ENCODE measurements around the gene AKR7A3.
"Not testable (repeated sequence)": the region's sequence is repeated elsewhere in the genome, so short reads cannot be mapped to it uniquely, and the experiment has no call there.

AKR7A3 gene

GRCh38 chr1:19288324-19289241 lies at the start of gene AKR7A3:
AKR7A3 (minus strand) TSS chr1:19288770; CDS start chr1:19288709, 61 bp downstream.
- DNase-seq, result not testable (repeated sequence)

GRCh38 chr1:19338323-19338762 lies 49.8 kb upstream of the AKR7A3 start:
- DNase-seq, result no peak

GRCh38 chr1:19337289-19337688 lies 48.7 kb upstream of the AKR7A3 start:
- no peak for DNase-seq

- DNase-seq, result no peak
These were observed 48.0 kb upstream of the AKR7A3 start for GRCh38 chr1:19336543-19336942.

- no peak for DNase-seq
These were observed 45.2 kb upstream of the AKR7A3 start for GRCh38 chr1:19333587-19334354.

GRCh38 chr1:19332832-19333231 lies 44.3 kb upstream of the AKR7A3 start:
- no peak for DNase-seq

- DNase-seq, result no peak
These were observed 42.8 kb upstream of the AKR7A3 start for GRCh38 chr1:19331262-19331878.

GRCh38 chr1:19330449-19331135 lies 42.0 kb upstream of the AKR7A3 start:
- DNase-seq, result no peak

- no peak for DNase-seq
These were observed 41.0 kb upstream of the AKR7A3 start for GRCh38 chr1:19329611-19330010.

GRCh38 chr1:19329188-19329587 lies 40.6 kb upstream of the AKR7A3 start:
- DNase-seq, result no peak

- DNase-seq, result no peak
These were observed 39.9 kb upstream of the AKR7A3 start for GRCh38 chr1:19328486-19328885.

- DNase-seq, result no peak
These were observed 39.2 kb upstream of the AKR7A3 start for GRCh38 chr1:19327736-19328135.

- no peak for DNase-seq
These were observed 38.7 kb upstream of the AKR7A3 start for GRCh38 chr1:19327301-19327700.

- no peak for DNase-seq
These were observed 38.1 kb upstream of the AKR7A3 start for GRCh38 chr1:19326748-19327065.

- no peak for DNase-seq
These were observed 37.6 kb upstream of the AKR7A3 start for GRCh38 chr1:19325958-19326747.

GRCh38 chr1:19325368-19325957 lies 36.9 kb upstream of the AKR7A3 start:
- DNase-seq, result no peak

GRCh38 chr1:19324665-19324990 lies 36.1 kb upstream of the AKR7A3 start:
- no peak for DNase-seq

GRCh38 chr1:19323987-19324664 lies 35.6 kb upstream of the AKR7A3 start:
- no peak for DNase-seq

- DNase-seq, result no peak
These were observed 33.9 kb upstream of the AKR7A3 start for GRCh38 chr1:19322481-19322880.

GRCh38 chr1:19321071-19321470 lies 32.5 kb upstream of the AKR7A3 start:
- no peak for DNase-seq

GRCh38 chr1:19319196-19319595 lies 30.6 kb upstream of the AKR7A3 start:
- no peak for DNase-seq

Data from DMS79 (cell line).